GM23338 (cell line): ENCODE data around the gene MXRA7. TPM values are rescaled to one million over a fixed set of nuclear protein-coding genes. Genes with fewer than 3 reads are reported as not detected.

ENCODE experiments used
- ATAC-seq: fragments of 200-7000 bp; cut with Tn5 transposase; 3 replicates; pipeline ENCODE4 v1.9.1; 2020
- DNase-seq: peaks from one replicate; pipeline ENCODE4 v3.0.0-alpha.2; 2015; ENCODE audit warnings: low spot score
- H2AFZ ChIP-seq: fragments of 200-600 bp; sonication (generic); 2 replicates; pipeline ENCODE4 v1.8.0; 2016; ENCODE audit warnings: antibody characterized with exemption, mild to moderate bottlenecking, moderate library complexity
- H3F3A ChIP-seq: fragments of 200-600 bp; sonication (generic); replicated peaks from 2 replicates; pipeline ENCODE4 v1.8.0; 2017; ENCODE audit warnings: antibody characterized with exemption, mixed run types, low read depth
- H3K27ac ChIP-seq: fragments of 200-600 bp; sonication (generic); 2 replicates; pipeline ENCODE4 v1.6.1; 2016; ENCODE audit warnings: low read depth
- H3K27me3 ChIP-seq: fragments of 200-600 bp; sonication (generic); 2 replicates; pipeline ENCODE4 v1.8.0; 2016; ENCODE audit warnings: mild to moderate bottlenecking, mixed run types, moderate library complexity; ENCODE audit not compliant: insufficient read depth
- H3K36me3 ChIP-seq: fragments of 200-600 bp; sonication (generic); 2 replicates; pipeline ENCODE4 v1.8.0; 2016; ENCODE audit warnings: mild to moderate bottlenecking; ENCODE audit not compliant: insufficient read depth
- H3K4me1 ChIP-seq: fragments of 200-600 bp; sonication (generic); 2 replicates; pipeline ENCODE4 v1.8.0; 2016; ENCODE audit warnings: mild to moderate bottlenecking, moderate library complexity; ENCODE audit not compliant: insufficient read depth
- H3K4me2 ChIP-seq: fragments of 200-600 bp; sonication (generic); 2 replicates; pipeline ENCODE4 v1.7.1; 2017; ENCODE audit warnings: mixed run types
- H3K4me3 ChIP-seq: fragments of 200-600 bp; sonication (generic); 2 replicates; pipeline ENCODE4 v1.6.1; 2016; ENCODE audit warnings: mixed run types
- H3K79me2 ChIP-seq: fragments of 200-600 bp; sonication (generic); replicated peaks from 2 replicates; pipeline ENCODE4 v1.8.0; 2017; ENCODE audit warnings: mild to moderate bottlenecking; ENCODE audit not compliant: insufficient read depth
- H3K9me2 ChIP-seq: fragments of 200-600 bp; sonication (generic); 2 replicates; pipeline ENCODE4 v1.8.0; 2017; ENCODE audit not compliant: insufficient read depth
- H4K20me1 ChIP-seq: fragments of 200-600 bp; sonication (generic); replicated peaks from 2 replicates; pipeline ENCODE4 v1.8.0; 2017; ENCODE audit warnings: mild to moderate bottlenecking; ENCODE audit not compliant: insufficient read depth
- H3K27ac Mint-ChIP-seq: 2 replicates; pipeline ENCODE4 v1.8.0; 2020; ENCODE audit warnings: inconsistent platforms, mild to moderate bottlenecking, moderate library complexity, mixed read lengths
- H3K27me3 Mint-ChIP-seq: 3 replicates; pipeline ENCODE4 v1.8.0; 2022; ENCODE audit warnings: low read depth, mild to moderate bottlenecking, moderate library complexity, mixed read lengths, inconsistent platforms; ENCODE audit not compliant: insufficient read depth, poor library complexity
- H3K36me3 Mint-ChIP-seq: 3 replicates; pipeline ENCODE4 v1.8.0; 2021; ENCODE audit warnings: low read depth, mild to moderate bottlenecking, inconsistent platforms, moderate library complexity, mixed read lengths
- H3K4me1 Mint-ChIP-seq: 3 replicates; pipeline ENCODE4 v1.8.0; 2020; ENCODE audit warnings: mild to moderate bottlenecking, inconsistent platforms, mixed read lengths
- H3K4me3 Mint-ChIP-seq: 3 replicates; pipeline ENCODE4 v1.8.0; 2021; ENCODE audit warnings: moderate library complexity, mild to moderate bottlenecking, inconsistent platforms, mixed read lengths
- H3K9me3 Mint-ChIP-seq: 3 replicates; pipeline ENCODE4 v1.8.0; 2020; ENCODE audit warnings: moderate library complexity, mild to moderate bottlenecking, inconsistent platforms, mixed read lengths
- CREB1 ChIP-seq: fragments of 250-450 bp; sonication (Bioruptor Pico); IDR thresholded peaks from 2 replicates; pipeline ENCODE4 v1.5.0; 2020; ENCODE audit warnings: low read depth, mild to moderate bottlenecking, moderate library complexity
- POLR2AphosphoS5 ChIP-seq: IDR thresholded peaks from 2 replicates; pipeline ENCODE4 v1.6.1; 2016; ENCODE audit warnings: antibody characterized with exemption, low read depth
- ZNF462 ChIP-seq: fragments of 250-450 bp; sonication (Bioruptor Pico); IDR thresholded peaks from 2 replicates; pipeline ENCODE4 v1.5.0; 2020; ENCODE audit warnings: mild to moderate bottlenecking, moderate library complexity
- long read RNA-seq: library from polyadenylated mRNA; unstranded; transcript quantifications from one replicate; pipeline ENCODE4 v2.0.0, GENCODE V29; 2020; ENCODE audit not compliant: unreplicated experiment
- polyA plus RNA-seq: library from polyadenylated mRNA; unstranded; fragments of >200 nt; fragmentation: Nextera tagmentation; extraction: Ambion mirVana; gene quantifications from 2 replicates; pipeline ENCODE4 v1.2.1, GENCODE V29; 2016
- total RNA-seq: library from RNA; depleted of rRNA; stranded (reverse); fragments of >200 nt; shearing (Covaris generic); gene quantifications from 2 replicates; pipeline ENCODE4 v1.2.3, GENCODE V29; 2014; rRNA removed

The MXRA7 gene, protein sequence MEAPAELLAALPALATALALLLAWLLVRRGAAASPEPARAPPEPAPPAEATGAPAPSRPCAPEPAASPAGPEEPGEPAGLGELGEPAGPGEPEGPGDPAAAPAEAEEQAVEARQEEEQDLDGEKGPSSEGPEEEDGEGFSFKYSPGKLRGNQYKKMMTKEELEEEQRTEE
- total RNA-seq (29.2 and 46.6 TPM in 2 replicates), polyA plus RNA-seq (11.4 and 12.1 TPM in 2 replicates)
- long read RNA-seq, partial matches to known transcripts, result 0 of 1 reads
- long read RNA-seq, other reads (novel, unspliced or antisense), result 1 of 1 reads

GRCh38 chr17:76710863-76711611 lies at the start of gene MXRA7:
Gene MXRA7, minus strand, starts transcription at chr17:76710965. Its CDS starts 19 bp downstream, at chr17:76710946.
- no peaks in the 10 kb centered on the region for H3K9me3 Mint-ChIP-seq
- peak within 1 kb of the TSS; percentile 76 for H3K4me3 Mint-ChIP-seq
- peaks cover 12% of the 10 kb centered on the region; the same call in 1 of the 2 replicates for H3K79me2 ChIP-seq
- peaks cover 39% of the 10 kb centered on the region for H3K27me3 Mint-ChIP-seq
- DNase-seq (peak; percentile 80), ATAC-seq (peak; percentile 35)
- peaks cover 18% of the 10 kb centered on the region for H3K27me3 ChIP-seq
- H3K4me2 ChIP-seq, result peak within 1 kb of the TSS; percentile 88
- peak within 1 kb of the TSS; percentile 73 for H3K4me3 ChIP-seq
- peaks cover 6% of the 10 kb centered on the region; the same call in 1 of the 3 replicates for H3K36me3 Mint-ChIP-seq
- H3K27ac Mint-ChIP-seq, result no peak within 1 kb of the TSS
- H3F3A ChIP-seq, result peaks cover 9% of the 10 kb centered on the region
- H4K20me1 ChIP-seq, result peaks cover 10% of the 10 kb centered on the region; the same call in 1 of the 2 replicates
- peak within 1 kb of the TSS; percentile 92 for H2AFZ ChIP-seq
- peaks cover 30% of the 10 kb centered on the region for H3K4me1 ChIP-seq
- peak within 1 kb of the TSS; percentile 59; the same call in 1 of the 2 replicates for H3K27ac ChIP-seq
- peaks cover 36% of the 10 kb centered on the region for H3K4me1 Mint-ChIP-seq
- peaks cover 1% of the 10 kb centered on the region; the same call in 1 of the 2 replicates for H3K36me3 ChIP-seq
- H3K9me2 ChIP-seq, result no peaks in the 10 kb centered on the region
- TF ChIP-seq POLR2AphosphoS5, result no peak
- TF ChIP-seq ZNF462, result no peak
- TF ChIP-seq CREB1 (CRISPR knock-in tag), result peak; percentile 66
